ENCODE data around the gene FEN1.

Gene FEN1

GRCh38 chr11:61782299-61782698 is 10.4 kb upstream of the FEN1 start:
- no peak for DNase-seq (ENCODE audit: low read depth in 1 of 2, low spot score in 1 of 2)
- in situ Hi-C loops (cut with HindIII; ENCODE audit: low pct_unique_long_range_greater_than_20kb, low sequenced_read_pairs): no loop called here
- TF ChIP-seq JUND (IDR thresholded peaks at IDR 0.05; ENCODE audit: low read depth): no peak

- no peak for DNase-seq (ENCODE audit: low read depth in 1 of 2, low spot score in 1 of 2)
- no peak for TF ChIP-seq JUND (IDR thresholded peaks at IDR 0.05; ENCODE audit: low read depth)
- in situ Hi-C loops (cut with HindIII; ENCODE audit: low pct_unique_long_range_greater_than_20kb, low sequenced_read_pairs): no loop called here
These were observed 9.9 kb upstream of the FEN1 start for GRCh38 chr11:61782841-61783240.

DNA sequence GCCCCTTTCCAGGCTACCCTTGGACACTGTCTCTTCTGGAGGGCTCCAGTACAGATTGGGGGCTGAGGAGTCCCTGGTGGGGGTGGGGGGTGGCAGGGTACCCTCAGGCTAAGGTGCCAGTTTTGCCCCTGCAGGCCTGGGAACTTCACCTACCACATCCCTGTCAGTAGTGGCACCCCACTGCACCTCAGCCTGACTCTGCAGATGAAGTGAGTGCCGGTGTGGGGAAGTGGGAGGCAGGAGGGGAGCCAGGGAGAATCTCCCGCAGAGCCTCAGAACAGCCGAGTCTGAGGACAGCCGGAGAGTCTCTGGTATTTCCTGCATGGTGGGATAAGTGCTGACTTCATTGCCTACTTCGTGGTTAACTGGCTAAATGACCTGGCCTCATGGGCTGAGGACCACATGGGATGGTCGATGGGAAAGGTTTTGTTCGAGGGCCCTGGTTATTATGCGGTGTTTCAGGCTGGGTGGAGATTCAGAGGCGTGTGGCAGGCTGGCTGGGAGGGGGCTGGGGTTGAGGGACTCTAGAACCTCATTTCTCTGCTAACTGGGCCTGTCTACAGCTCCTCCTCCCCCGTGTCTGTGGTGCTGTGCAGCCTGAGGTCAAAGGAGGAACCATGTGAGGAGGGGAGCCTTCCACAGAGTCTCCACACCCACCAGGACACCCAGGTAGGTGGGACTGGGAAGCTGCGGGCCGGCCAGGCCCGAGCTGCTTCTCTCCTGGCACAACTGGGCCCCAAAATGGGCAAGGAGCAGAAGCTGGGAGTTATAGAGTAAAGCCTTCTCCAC is 8.8 kb upstream of the FEN1 start:
- no peak for TF ChIP-seq JUND (IDR thresholded peaks at IDR 0.05; ENCODE audit: low read depth)
- DNase-seq (ENCODE audit: low read depth in 1 of 2, low spot score in 1 of 2): peak in 1 of 2 experiments; percentile 7
- in situ Hi-C loops (cut with HindIII; ENCODE audit: low pct_unique_long_range_greater_than_20kb, low sequenced_read_pairs): no loop called here

DNA sequence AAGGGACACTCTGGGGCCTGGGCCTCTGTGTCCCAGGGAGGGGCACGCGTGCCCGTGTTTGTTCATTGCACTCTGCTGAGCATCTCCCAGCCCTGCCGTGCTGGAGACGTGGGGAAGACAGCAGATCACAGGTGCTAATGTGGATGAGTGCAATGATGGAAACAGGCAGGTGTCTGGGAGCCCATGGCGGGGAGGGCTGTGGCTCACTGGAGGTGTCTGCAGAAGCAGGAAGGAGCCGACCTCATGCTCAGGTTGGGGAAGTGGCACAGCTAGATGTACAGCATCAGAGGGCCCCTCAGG is 8.3 kb upstream of the FEN1 start:
- in situ Hi-C loops (cut with HindIII; ENCODE audit: low pct_unique_long_range_greater_than_20kb, low sequenced_read_pairs): no loop called here
- no peak for DNase-seq (ENCODE audit: low read depth in 1 of 2, low spot score in 1 of 2)
- TF ChIP-seq JUND (IDR thresholded peaks at IDR 0.05; ENCODE audit: low read depth): no peak

GRCh38 chr11:61785837-61786402 is 6.8 kb upstream of the FEN1 start:
- TF ChIP-seq JUND (IDR thresholded peaks at IDR 0.05; ENCODE audit: low read depth): no peak
- no peak for DNase-seq (ENCODE audit: low read depth in 1 of 2, low spot score in 1 of 2)
- in situ Hi-C loops (cut with HindIII; ENCODE audit: low pct_unique_long_range_greater_than_20kb, low sequenced_read_pairs): no loop called here

DNA sequence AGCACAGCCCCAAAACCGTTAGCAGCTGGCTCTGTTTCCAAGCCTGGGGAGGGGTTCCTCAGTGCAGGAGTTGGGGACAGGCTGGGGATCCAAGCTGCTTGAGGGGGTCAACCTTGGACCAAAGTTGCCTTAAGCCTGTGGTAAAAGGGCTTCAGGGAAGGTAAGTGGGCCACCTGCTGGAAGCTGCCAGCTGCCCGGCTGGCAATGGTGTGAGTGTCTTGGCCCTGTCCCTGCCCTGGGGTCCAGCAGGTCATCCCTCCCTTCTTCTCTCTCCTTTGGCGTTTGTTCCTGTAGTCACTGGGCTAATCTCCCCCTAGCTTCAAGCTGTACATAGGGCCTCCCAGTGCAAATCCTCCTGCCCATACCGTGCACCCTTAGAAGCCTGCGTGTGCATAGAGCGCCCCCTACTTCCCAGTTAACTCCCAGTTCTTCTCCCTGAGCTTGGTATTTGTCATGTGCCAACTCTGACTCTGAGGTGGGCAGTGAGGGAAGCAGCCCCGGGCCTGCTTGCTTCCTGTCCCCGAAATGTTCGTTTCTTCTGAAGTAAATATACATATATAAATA is 4.7 kb upstream of the FEN1 start:
- in situ Hi-C loops (cut with HindIII; ENCODE audit: low pct_unique_long_range_greater_than_20kb, low sequenced_read_pairs): no loop called here
- no peak for TF ChIP-seq JUND (IDR thresholded peaks at IDR 0.05; ENCODE audit: low read depth)

GRCh38 chr11:61791737-61792309 is 888 bp upstream of the FEN1 start:
- in situ Hi-C loops (cut with HindIII; ENCODE audit: low pct_unique_long_range_greater_than_20kb, low sequenced_read_pairs): no loop called here
- peak in 1 of 2 experiments; percentile 82 for DNase-seq (ENCODE audit: low read depth in 1 of 2, low spot score in 1 of 2)

More for the DNA sequence above, 4.7 kb upstream of the FEN1 start:
- DNase-seq (ENCODE audit: low read depth in 1 of 2, low spot score in 1 of 2): peak in 1 of 2 experiments; percentile 65

DNA sequence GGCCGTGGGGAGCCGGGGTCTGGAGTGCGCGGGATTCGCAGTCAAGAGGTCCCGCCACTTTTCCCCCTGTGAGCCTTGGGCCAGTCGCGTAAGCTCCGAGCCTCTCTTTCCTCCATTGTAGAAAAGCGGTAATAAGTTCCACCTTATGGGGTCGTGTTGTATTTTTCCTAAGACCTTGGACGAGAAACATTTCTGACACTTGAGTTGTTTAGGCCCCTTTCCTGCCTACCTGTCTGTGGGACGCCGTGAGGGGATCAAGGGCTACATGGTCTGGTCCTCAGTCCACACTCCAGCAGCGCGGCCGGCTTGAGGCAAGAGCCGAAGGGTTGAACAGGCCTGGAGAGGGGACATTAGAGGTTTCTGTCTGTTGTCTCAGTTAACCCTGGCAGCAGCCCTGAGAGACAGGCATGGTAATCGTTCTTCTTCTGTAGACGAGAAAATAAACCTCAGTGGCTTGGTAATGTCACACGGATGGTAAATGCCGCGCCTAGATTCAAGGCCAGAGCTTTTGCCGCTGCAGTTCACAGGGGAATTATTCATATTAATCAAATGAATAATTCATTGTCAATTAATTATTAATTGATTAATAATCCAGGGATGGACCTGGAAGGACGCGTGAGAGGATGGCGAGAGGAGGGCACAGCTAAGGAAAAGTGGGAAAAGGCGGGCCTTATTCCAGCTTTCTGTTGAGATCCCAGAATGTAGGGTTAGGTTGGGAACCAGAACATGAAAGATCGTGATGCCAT is 545 bp downstream of the FEN1 start:
- in situ Hi-C loops (cut with HindIII; ENCODE audit: low pct_unique_long_range_greater_than_20kb, low sequenced_read_pairs): no loop called here
- no peak for DNase-seq (ENCODE audit: low read depth in 1 of 2, low spot score in 1 of 2)
- no peak for TF ChIP-seq JUND (IDR thresholded peaks at IDR 0.05; ENCODE audit: low read depth)

More at GRCh38 chr11:61791737-61792309, 888 bp upstream of the FEN1 start:
- TF ChIP-seq JUND (IDR thresholded peaks at IDR 0.05; ENCODE audit: low read depth): no peak

DNA sequence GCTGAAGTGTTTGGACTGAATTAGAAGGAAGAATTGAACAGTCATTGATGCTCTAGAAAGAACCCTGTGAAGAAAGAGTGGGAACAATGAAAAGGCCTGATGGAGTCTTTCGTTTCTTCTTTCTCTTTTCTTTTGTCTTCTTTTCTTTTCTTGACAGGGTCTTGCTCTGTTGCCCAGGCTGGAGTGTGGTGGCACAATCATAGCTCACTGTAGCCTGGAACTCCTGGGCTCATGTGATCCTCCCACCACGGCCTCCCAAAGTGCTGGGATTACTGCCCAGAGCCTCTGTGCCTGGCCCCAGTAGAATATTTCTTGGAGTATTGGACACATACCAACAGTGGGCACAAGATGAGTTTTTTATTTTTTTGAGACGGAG is 1.1 kb downstream of the FEN1 start:
- no peak for TF ChIP-seq JUND (IDR thresholded peaks at IDR 0.05; ENCODE audit: low read depth)
- in situ Hi-C loops (cut with HindIII; ENCODE audit: low pct_unique_long_range_greater_than_20kb, low sequenced_read_pairs): no loop called here

GRCh38 chr11:61794579-61794978 is 1.9 kb downstream of the FEN1 start:
- TF ChIP-seq JUND (IDR thresholded peaks at IDR 0.05; ENCODE audit: low read depth): no peak
- in situ Hi-C loops (cut with HindIII; ENCODE audit: low pct_unique_long_range_greater_than_20kb, low sequenced_read_pairs): no loop called here

More for the DNA sequence above, 1.1 kb downstream of the FEN1 start:
- DNase-seq (ENCODE audit: low read depth in 1 of 2, low spot score in 1 of 2): no peak

GRCh38 chr11:61795459-61795858 is 2.7 kb downstream of the FEN1 start:
- DNase-seq (ENCODE audit: low read depth in 1 of 2, low spot score in 1 of 2): no peak
- in situ Hi-C loops (cut with HindIII; ENCODE audit: low pct_unique_long_range_greater_than_20kb, low sequenced_read_pairs): no loop called here
- no peak for TF ChIP-seq JUND (IDR thresholded peaks at IDR 0.05; ENCODE audit: low read depth)

More at GRCh38 chr11:61794579-61794978, 1.9 kb downstream of the FEN1 start:
- DNase-seq (ENCODE audit: low read depth in 1 of 2, low spot score in 1 of 2): no peak

DNA sequence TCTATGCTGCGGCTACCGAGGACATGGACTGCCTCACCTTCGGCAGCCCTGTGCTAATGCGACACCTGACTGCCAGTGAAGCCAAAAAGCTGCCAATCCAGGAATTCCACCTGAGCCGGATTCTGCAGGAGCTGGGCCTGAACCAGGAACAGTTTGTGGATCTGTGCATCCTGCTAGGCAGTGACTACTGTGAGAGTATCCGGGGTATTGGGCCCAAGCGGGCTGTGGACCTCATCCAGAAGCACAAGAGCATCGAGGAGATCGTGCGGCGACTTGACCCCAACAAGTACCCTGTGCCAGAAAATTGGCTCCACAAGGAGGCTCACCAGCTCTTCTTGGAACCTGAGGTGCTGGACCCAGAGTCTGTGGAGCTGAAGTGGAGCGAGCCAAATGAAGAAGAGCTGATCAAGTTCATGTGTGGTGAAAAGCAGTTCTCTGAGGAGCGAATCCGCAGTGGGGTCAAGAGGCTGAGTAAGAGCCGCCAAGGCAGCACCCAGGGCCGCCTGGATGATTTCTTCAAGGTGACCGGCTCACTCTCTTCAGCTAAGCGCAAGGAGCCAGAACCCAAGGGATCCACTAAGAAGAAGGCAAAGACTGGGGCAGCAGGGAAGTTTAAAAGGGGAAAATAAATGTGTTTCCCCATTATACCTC is 3.3 kb downstream of the FEN1 start:
- in situ Hi-C loops (cut with HindIII; ENCODE audit: low pct_unique_long_range_greater_than_20kb, low sequenced_read_pairs): no loop called here
- DNase-seq (ENCODE audit: low read depth in 1 of 2, low spot score in 1 of 2): no peak
- no peak for TF ChIP-seq JUND (IDR thresholded peaks at IDR 0.05; ENCODE audit: low read depth)

Data from T47D (cell line).